Neural progenitor cell (in vitro differentiated cells): ENCODE results near the gene TIFAB.

Source experiments
- CTCF ChIP-seq: fragments of 200-600 bp; sonication (generic); IDR thresholded peaks from 2 replicates; pipeline ENCODE4 v1.5.1; 2017; ENCODE audit warnings: antibody characterized with exemption, mild to moderate bottlenecking
- EZH2 ChIP-seq: fragments of 200-600 bp; sonication (generic); IDR thresholded peaks from 2 replicates; pipeline ENCODE4 v1.6.1; 2017; ENCODE audit warnings: antibody characterized with exemption, mild to moderate bottlenecking, moderate library complexity

- TF ChIP-seq CTCF (no peak), EZH2 (no peak)
Observed at GRCh38 chr5:135400866-135401265, 51.3 kb downstream of the TIFAB start.
